Stimulated activated CD8-positive, alpha-beta memory T cell treated with anti-CD3 and anti-CD28 coated beads, Interleukin-12 subunit alpha, Interleukin-12 subunit beta, amount 100 ng/mL, for 24 hours (primary cell): ENCODE data around the gene CYP2A7.
A peak's percentile ranks its signal among the peaks of the same experiment; 100 is the strongest.
"Not testable (repeated sequence)": the region's sequence is repeated elsewhere in the genome, so short reads cannot be mapped to it uniquely, and the experiment has no call there.

Source experiments
- DNase-seq: peaks from one replicate; pipeline ENCODE4 v3.0.0-alpha.2; 2020; ENCODE audit errors: extremely low read depth

CYP2A7 gene

DNA sequence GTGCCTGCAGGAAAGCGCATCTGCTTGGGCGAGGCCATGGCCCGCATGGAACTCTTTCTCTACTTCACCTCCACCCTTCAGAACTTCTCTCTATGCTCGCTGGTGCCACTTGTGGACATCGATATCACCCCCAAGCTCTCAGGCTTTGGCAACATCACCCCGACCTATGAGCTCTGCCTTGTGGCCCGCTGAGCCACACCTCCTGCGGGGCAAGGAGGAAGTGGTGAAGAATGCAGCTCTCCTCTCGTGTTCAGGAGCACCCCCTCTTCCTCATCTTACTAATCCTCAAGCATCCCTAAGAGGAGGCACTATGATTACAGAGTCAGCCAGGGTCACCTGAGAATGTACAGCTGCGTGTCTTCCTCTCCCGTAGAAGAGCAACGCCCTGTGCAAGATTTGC, 17.9 kb upstream of the CYP2A7 start:
- DNase-seq = not testable (repeated sequence)

DNA sequence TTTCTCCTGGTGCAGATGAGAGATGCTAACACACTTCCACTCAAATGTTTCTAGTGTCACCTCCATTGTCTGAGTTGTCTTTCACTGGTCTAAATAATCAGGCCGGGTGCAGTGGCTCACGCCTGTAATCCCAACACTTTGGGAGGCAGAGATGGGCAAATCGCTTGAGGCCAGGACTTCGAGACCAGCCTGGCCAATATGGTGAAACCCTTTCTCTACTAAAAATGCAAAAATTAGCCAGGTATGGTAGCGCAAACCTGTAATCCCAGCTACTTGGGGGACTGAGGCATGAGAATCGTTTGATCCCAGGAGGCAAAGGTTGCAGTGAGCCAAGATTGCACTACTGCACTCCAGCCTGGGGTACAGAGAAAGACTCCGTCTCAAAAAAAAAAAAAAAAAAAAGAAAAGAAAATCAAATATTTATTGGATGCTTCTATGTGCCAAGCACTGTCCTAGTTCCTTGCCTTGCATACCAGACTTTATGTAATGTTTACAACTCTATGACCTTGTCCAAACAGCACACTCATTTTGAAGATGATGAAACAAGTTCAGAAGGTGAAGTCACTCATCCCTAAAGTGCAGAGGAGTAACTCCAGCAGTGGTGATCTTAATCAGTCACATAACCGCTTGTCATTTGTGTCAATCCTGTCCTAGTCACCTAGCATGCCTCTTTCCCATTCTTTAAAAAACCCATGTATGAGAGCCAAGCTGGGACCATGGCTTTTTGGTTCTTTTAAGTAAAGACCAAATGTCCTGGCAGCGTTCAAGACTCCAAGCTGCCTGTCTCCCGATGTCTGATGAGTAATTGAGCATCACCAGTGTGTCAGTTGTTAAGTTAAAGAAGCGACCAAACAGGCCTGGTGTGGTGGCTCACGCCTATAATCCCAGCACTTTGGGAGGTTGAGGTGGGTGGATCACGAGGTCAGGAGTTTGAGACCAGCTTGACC, 15.1 kb upstream of the CYP2A7 start:
- DNase-seq = not testable (repeated sequence)

DNA sequence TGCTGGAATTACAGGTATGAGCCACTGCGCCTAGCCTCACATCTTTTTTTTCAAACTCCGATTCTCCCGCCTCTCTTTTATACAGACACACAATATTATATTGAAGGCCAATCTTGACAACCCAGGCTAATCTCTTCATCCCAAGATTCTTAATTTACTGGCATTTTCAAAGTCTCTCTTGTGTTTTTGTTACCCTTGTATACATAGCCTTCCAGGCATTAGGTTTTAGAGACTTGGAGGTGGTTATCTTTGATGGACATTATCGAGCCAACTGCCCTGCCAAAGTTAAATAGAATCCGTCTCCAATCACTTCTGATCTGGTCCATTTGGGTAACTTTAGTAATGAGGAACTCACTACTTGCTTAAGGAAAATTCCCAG, 14.4 kb upstream of the CYP2A7 start:
- DNase-seq = no peak

DNA sequence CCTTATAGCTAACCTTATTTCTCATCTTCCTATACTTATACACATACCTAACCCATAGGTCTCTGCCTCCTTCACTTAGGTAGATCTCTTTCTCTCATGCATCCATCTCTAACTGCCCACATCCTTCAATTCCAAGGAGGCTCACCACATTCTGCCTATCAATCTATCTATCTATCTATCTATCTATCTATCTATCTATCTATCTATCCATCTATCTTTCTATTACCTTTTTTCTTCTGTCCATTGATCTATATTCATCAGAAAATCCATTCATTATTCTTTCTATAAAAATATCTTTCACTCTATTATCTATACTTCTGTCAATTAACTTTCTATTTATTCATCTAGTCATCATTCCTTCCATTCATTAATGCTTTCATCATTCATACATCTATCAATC, 11.1 kb upstream of the CYP2A7 start:
- no peak for DNase-seq

DNA sequence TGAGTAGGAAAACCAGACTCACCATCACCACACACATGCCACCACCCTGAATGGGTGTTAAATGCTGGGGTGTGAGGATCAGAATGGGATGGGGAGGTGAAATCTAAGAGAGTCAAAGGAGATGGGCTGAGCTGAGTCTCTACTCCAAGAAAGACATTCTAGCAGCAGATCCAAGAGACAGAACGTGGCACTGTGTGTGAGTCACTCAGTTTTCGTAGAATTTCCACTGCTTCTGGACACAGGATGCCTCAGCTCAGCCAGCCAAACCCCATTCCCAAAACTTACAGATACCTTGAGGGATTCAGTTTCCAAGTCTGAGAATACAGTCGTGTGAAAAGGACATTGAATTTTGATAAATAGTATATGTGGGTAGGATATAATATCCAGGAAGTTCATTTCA, 7.3 kb upstream of the CYP2A7 start:
- no peak for DNase-seq

DNA sequence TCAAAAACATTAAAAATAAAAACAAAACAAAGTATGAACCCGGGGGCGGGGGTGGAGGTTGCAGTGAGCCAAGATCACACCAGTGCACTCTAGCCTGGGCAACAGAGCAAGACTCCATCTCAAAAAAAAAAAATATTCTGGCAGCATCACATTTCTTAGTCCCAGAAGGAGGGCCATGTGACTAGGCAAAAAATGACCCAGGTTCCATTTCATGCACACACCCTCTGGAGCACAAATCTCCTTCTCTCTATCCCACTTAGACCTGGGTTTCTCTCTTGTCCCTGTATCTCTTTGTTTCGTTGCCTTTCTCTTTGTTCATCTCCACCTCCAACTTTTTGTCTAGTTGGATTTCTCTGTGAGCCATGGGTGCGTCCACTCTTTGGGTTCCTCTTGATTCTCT, 6.2 kb upstream of the CYP2A7 start:
- DNase-seq = no peak

DNA sequence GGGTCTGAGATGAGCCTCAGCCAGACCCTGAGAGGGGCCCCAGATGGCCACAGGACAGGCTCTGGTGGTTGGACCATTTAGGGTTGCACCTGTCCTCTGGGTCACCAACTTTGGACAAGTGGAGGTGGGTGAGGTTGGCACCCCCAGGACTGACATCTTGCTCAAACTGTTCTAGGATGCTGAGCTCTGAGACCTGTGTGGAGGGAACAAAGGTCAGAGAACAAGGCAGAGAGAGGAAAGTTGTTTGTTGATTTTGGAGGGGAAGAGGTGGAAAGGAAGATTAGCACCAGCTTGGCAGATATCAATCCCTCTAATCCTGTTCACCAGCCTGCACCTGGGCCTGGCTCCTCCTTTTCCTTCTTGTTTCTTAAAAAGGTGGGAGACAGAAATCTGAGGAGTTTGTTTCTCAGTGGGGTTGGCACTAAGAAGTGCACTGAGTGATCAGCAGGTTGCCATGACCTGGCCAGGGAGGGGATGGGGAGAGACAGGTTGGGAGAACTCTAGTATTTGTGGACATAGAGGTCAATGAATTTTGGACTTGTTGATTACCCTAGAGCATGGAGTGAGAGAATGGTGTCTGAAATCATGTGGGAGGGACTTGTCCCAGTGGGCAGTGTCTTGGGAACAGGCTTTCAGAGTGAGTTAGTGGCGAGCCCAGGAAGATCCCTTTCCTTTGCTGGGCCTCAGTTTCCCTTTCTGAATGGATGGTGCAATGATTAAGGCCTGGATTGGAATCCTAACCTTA, 2.3 kb upstream of the CYP2A7 start:
- DNase-seq = not testable (repeated sequence)

DNA sequence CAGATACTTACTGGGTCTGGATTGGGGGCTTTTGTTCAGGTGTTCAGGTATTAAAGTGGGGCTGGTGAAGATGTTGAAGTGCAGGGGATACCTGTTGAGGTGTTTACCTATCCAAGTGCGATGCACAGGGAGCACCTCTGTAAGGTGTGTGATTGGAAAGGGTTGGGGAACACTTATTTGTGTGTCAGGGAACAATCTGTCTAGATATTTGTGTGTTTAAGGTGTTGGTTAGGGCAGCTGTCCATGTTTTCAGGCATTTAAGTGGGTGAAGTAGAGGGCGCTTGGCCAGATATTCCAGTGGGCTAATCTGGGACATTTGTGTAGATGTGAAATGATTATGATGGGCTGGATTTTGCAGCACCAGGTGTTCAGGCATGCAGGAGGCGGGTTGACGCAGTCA, 2.7 kb downstream of the CYP2A7 start:
- not testable (repeated sequence) for DNase-seq

DNA sequence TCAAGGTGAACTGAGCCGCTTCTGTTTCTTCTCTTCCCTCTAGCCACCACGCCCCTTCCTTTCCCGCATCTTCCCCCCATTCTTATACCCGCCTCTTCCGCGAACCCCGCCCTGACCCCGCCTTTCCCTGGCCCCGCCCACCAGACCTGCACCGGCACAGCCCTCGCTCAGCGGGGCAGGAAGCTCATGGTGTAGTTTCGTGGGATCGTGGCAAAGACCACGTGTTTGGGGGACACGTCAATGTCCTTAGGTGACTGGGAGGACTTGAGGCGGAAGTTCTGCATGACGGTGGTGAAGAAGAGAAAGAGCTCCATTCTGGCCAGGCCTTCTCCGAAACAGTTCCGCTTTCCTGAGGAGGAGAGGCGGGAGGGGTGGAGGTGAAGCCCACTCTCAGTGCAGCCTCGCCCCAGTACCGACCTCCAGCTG, 6.5 kb downstream of the CYP2A7 start:
- DNase-seq = peak; percentile 56

DNA sequence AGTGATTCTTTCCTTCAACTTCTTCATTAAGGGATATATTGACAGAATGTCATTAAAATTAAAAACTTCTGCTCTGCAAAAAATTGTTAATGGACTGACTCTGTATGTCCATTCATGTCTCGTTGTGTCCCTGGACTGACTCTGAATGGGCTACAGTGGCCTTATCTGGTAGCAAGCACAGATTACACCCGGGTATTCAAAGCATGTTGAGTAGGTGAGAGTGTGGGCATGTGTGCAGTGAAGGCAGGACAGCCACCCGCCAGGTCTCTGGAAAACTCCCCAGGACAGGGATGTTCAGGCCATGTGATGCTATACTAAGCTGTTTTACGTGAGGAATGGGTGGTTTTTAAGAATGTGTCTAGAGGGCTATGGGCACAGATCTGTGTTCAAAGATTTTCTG, 7.2 kb downstream of the CYP2A7 start:
- DNase-seq = not testable (repeated sequence)

DNA sequence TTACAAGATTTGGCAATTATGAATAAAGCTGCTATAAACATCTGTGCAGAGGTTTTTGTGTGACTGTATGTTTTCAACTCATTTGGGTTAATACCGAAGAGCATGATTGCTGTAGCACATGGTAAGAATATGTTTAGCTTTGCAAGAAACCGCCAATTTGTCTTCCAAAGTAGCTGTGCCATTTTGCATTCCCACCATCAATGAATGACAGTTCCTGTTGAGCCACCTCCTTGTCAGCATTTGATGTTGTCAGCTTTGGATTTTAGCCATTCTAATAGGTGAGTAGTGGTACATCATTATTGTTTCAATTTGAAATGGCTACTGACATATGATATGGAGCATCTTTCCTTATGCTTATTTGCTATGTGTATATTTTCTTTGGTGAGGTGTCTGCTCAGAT, 8.2 kb downstream of the CYP2A7 start:
- DNase-seq = not testable (repeated sequence)

DNA sequence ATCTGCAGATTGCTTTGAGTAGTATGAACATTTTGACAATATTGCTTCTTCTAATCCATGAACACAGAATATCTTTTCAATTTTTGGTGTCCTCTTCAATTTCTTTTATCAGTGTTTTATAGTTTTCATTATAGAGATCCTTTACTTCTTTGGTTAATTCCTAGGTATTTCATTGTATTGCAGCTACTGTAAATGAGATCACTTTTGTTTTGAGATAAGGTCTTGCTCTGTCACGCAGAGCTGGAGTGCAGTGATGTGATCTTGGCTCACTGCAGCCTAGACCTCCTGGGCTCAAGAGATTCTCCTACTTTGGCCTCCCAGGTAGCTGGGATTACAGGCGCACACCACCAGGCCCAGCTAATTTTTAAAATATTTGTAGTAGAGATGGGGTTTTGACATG, 9.8 kb downstream of the CYP2A7 start:
- DNase-seq = no peak

DNA sequence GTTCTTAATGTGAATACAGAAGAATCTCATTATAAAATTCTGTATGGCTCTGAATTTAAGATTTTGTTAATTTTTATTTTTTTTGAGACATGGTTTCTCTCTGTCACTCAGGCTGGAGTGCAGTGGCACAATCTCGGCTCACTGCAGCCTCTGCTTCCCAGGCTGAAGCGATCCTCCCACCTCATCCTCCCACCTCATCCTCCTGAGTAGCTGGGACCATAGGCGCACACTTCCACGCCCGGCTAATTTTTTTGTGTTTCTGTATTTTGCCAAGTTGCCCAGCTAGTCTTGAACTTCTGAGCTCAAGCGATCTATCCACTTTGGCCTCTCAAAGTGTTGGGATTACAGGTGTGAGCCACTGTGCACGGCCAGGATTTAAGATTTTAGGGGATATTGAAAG, 14.3 kb downstream of the CYP2A7 start:
- DNase-seq = no peak

DNA sequence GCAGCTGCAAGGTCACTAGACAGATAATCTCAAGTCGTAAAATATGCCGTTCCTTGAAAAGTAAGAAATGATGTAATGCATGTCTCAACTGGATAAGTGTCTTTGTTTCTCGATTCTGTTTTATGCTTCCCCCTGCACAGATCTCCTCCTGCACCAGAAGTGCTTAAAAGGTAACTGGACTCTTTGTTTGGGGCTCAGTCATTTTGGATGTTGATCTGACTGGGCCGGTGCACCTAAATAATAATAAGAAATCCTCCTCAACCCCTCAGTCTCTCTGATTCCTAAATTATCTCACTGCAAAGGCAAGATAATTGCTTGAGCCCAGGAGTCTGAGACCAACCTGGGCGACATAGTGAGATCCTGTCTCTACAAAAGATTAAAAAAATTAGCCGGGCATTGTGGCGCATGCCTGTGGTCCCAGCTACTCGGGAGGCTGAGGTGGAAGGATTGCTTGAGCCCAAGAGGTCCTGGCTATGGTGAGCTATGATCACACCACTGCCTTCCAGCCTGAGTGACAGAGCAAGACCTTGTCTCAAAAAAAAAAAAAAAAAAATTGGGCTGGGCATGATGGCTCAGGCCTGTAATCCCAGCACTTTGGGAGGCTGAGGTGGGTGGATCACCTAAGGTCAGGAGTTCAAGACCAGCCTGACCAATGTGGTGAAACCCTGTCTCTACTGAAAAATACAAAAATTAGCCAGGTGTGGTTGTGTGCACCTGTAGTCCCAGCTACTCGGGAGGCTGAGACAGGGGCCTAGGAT, 17.1 kb downstream of the CYP2A7 start:
- not testable (repeated sequence) for DNase-seq

DNA sequence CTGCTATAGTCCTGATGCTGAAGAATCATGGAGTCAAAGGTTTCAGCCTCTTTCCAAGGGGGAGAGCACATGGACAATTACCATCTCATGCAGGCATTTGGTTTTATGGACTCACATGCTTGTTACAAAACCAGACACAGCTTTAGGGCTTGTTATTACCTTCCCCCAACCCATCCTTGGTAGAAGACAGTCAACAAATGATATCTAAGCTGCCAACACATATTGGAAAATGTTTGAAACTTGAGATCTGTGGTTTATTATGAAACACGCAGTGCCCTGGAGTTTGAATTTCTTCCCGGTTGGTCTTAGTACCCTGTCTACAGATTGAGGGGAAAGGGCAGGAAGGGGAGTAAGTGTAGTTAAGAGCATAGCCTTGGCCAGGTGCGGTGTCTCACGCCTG, 19.2 kb downstream of the CYP2A7 start:
- DNase-seq = no peak

DNA sequence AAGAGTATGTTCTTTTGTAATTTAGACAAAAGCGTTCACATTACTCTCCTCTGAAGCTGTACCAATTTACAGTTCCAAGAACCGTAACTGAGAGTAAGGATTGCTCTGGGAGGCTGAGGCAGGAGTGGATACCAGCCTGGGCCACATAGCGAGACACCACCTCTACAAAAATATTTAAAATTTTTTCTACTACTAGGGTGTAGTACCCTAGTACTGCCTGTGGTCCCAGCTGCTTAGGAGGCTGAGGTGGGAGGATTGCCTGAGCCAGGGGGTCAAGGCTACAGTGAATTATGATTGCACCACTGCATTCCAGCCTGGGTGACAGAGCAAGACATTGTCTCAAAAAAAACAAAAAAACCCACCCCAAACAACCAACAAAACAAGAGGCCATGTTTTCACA, 19.7 kb downstream of the CYP2A7 start:
- no peak for DNase-seq

DNA sequence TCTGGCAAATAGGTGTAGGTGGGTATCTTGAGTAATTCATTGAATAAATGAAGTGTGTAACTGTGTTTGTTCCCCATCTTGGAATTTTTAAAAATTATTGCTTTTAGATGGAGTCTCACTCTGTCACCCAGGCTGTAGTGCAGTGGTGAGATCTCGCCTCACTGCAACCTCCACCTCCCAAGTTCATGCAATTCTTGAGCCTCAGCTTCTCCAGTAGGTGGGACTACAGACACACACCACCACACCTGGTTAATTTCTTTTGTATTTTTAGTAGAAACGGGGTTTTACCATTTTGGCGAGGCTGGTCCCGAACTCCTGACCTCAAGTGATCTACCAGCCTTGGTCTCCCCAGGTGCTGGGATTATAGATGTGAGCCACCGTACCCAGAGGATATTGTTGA, 23.9 kb downstream of the CYP2A7 start:
- DNase-seq = no peak

DNA sequence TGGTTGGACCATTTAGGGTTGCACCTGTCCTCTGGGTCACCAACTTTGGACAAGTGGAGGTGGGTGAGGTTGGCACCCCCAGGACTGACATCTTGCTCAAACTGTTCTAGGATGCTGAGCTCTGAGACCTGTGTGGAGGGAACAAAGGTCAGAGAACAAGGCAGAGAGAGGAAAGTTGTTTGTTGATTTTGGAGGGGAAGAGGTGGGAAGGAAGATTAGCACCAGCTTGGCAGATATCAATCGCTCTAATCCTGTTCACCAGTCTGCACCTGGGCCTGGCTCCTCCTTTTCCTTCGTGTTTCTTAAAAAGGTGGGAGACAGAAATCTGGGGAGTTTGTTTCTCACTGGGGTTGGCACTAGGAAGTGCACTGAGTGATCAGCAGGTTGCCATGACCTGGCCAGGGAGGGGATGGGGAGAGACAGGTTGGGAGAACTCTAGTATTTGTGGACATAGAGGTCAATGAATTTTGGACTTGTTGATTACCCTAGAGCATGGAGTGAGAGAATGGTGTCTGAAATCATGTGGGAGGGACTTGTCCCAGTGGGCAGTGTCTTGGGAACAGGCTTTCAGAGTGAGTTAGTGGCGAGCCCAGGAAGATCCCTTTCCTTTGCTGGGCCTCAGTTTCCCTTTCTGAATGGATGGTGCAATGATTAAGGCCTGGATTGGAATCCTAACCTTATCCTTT, 29.4 kb downstream of the CYP2A7 start:
- not testable (repeated sequence) for DNase-seq

DNA sequence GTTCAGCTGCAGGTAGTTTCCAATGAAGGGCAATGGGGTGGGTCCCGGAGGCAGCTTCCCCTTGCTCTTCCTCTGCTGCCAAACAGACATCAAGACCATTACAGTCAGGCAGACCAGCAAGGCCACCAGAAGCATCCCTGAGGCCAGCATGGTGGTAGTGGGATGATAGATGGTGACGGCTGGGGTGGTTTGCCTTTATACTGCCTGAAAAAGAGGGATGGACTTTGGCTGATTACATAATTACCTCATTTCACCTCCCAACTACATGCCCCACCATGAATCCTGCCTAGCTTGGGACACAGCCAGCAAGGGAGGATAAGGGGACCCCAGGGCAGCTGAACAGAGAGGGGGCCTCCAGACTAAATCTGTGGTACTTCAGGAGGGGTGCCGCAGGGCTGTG, 31.8 kb downstream of the CYP2A7 start, which contains the start of gene CYP2A6:
TSS of gene CYP2A6 (minus strand) at position 171 of the 400 bp plus-strand sequence. CDS start at position 150, 21 bp downstream.
- DNase-seq = not testable (repeated sequence)

DNA sequence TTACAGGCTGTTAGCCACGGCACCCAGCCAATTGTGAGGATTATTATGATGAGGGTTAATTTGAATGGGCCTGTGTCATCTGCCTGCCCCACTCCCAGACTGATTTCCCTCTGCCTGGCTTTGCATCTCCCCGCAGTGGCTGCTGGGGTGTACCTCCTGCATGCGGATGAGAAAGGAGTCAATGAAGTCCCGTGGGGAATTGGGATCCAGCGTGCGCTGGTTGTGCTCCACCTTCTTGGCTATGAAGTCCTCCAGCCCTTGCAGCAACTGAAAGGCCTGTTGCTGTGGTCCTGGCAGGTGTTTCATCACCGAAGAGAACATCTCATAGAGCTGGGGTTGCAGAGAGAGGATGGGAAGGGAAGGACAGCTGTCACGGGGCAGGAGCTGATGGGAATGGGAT, 35.3 kb downstream of the CYP2A7 start:
- DNase-seq = not testable (repeated sequence)

DNA sequence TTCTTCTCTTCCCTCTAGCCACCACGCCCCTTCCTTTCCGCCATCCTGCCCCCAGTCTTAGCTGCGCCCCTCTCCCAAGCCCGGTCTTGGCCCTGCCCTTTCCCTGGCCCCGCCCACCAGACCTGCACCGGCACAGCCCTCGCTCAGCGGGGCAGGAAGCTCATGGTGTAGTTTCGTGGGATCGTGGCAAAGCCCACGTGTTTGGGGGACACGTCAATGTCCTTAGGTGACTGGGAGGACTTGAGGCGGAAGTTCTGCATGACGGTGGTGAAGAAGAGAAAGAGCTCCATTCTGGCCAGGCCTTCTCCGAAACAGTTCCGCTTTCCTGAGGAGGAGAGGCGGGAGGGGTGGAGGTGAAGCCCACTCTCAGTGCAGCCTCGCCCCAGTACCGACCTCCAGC, 38.4 kb downstream of the CYP2A7 start:
- not testable (repeated sequence) for DNase-seq
